Gastrocnemius medialis (tissue), 4 donors: ENCODE results near the gene KIRREL1.

ENCODE experiments used
- POLR2A ChIP-seq, 2 donors: fragments of 450-650 bp; IDR thresholded peaks; one replicate each; pipeline ENCODE4 v1.6.1; 2017; ENCODE audit warnings: antibody characterized with exemption in 2 of 2, mild to moderate bottlenecking in 2 of 2, moderate library complexity in 2 of 2
- TF ChIP-seq, protein P1 (sequence below), 5 experiments: fragments of 450-650 bp in 3 of 5; fragments of 200-600 bp in 2 of 5; sonication (generic) in 2 of 5; IDR thresholded peaks in 4 of 5; conservative IDR thresholded peaks in 1 of 5; 1 replicate in 4 of 5; 2 replicates in 1 of 5; pipeline ENCODE4 v1.5.1; 2016 to 2019; ENCODE audit warnings: antibody characterized with exemption in 5 of 5, mild to moderate bottlenecking in 3 of 5, moderate library complexity in 3 of 5

DNA sequence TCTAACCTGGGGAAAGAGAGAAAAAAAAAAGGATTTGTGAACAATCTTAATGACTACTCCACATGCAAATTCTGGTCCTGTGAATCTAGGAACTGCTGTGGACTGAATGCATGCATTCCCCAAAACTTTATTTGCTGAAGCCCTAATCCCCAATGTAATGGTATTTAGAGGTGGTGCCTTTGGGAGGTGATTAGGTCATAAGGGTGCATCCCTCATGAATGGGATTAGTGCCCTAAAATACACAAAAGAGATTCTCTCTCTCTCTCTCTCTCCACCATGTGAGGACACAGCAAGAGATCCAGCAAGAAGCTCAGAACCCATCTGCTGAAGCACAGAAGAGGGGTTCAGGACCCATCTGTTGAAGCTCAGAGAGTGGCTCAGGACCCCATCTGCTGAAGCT lies 26.2 kb upstream of the KIRREL1 start:
- TF ChIP-seq, protein P1, sequence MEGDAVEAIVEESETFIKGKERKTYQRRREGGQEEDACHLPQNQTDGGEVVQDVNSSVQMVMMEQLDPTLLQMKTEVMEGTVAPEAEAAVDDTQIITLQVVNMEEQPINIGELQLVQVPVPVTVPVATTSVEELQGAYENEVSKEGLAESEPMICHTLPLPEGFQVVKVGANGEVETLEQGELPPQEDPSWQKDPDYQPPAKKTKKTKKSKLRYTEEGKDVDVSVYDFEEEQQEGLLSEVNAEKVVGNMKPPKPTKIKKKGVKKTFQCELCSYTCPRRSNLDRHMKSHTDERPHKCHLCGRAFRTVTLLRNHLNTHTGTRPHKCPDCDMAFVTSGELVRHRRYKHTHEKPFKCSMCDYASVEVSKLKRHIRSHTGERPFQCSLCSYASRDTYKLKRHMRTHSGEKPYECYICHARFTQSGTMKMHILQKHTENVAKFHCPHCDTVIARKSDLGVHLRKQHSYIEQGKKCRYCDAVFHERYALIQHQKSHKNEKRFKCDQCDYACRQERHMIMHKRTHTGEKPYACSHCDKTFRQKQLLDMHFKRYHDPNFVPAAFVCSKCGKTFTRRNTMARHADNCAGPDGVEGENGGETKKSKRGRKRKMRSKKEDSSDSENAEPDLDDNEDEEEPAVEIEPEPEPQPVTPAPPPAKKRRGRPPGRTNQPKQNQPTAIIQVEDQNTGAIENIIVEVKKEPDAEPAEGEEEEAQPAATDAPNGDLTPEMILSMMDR (IDR thresholded peaks at IDR 0.05 in 4 of 5, conservative IDR thresholded peaks at IDR 0.05 in 1 of 5) = no peak
- TF ChIP-seq POLR2A (IDR thresholded peaks at IDR 0.05) = no peak
